Liver (tissue), 9 donors: Measurements from ENCODE around the gene LRP5. TPM values are rescaled to one million over a fixed set of nuclear protein-coding genes. Genes with fewer than 3 reads are reported as not detected.

ENCODE experiments used
- DNase-seq: peaks from one replicate; pipeline ENCODE4 v3.0.0-alpha.2; 2017; ENCODE audit warnings: low spot score
- H3K27ac ChIP-seq, 2 donors: one replicate each; pipeline ENCODE4 v1.7.0; 2013; ENCODE audit warnings: inconsistent platforms in 2 of 2, low read length in 2 of 2, control low read depth in 1 of 2, low read depth in 1 of 2, mild to moderate bottlenecking in 1 of 2
- H3K27me3 ChIP-seq, 4 donors: one replicate each; pipeline versions ENCODE4 v1.6.1 to v1.7.0; 2013; ENCODE audit warnings: low read length in 3 of 4, inconsistent platforms in 1 of 4, mild to moderate bottlenecking in 1 of 4, moderate library complexity in 1 of 4; ENCODE audit not compliant: control insufficient read depth in 4 of 4, insufficient read depth in 4 of 4
- H3K36me3 ChIP-seq, 4 donors: one replicate each; pipeline versions ENCODE4 v1.6.1 to v1.7.0; 2013; ENCODE audit warnings: low read length in 3 of 4, mild to moderate bottlenecking in 3 of 4, low read depth in 1 of 4, moderate library complexity in 1 of 4; ENCODE audit not compliant: control insufficient read depth in 4 of 4, insufficient read depth in 3 of 4
- H3K4me1 ChIP-seq, 4 donors: one replicate each; pipeline versions ENCODE4 v1.6.1 to v1.7.0; 2013; ENCODE audit warnings: low read length in 3 of 4, mild to moderate bottlenecking in 3 of 4, moderate library complexity in 1 of 4; ENCODE audit not compliant: control insufficient read depth in 4 of 4, insufficient read depth in 4 of 4
- H3K4me3 ChIP-seq, 3 donors: one replicate each; pipeline versions ENCODE4 v1.6.1 to v1.7.0; 2013; ENCODE audit warnings: low read length in 3 of 3, control low read depth in 1 of 3, low read depth in 1 of 3, mild to moderate bottlenecking in 1 of 3
- H3K9ac ChIP-seq, 2 donors: one replicate each; pipeline ENCODE4 v1.7.0; 2013; ENCODE audit warnings: low read length in 2 of 2, mild to moderate bottlenecking in 2 of 2, moderate library complexity in 2 of 2, control low read depth in 1 of 2, low read depth in 1 of 2
- H3K9me3 ChIP-seq, 4 donors: one replicate each; pipeline versions ENCODE4 v1.6.1 to v1.7.0; 2013; ENCODE audit warnings: low read length in 3 of 4; ENCODE audit not compliant: control insufficient read depth in 4 of 4
- EGR1 ChIP-seq, 2 donors: IDR thresholded peaks; 2 replicates each; pipeline ENCODE4 v1.6.1; 2016 to 2018; ENCODE audit warnings: antibody characterized with exemption in 2 of 2, low read depth in 2 of 2
- FOXA1 ChIP-seq: IDR thresholded peaks from 2 replicates; pipeline ENCODE4 v1.6.1; 2016; ENCODE audit warnings: antibody characterized with exemption
- FOXA2 ChIP-seq: IDR thresholded peaks from 2 replicates; pipeline ENCODE4 v1.6.1; 2016; ENCODE audit warnings: antibody characterized with exemption
- GABPA ChIP-seq, 2 donors: IDR thresholded peaks in 1 of 2; conservative IDR thresholded peaks in 1 of 2; 2 replicates each; pipeline ENCODE4 v1.6.1; 2016; ENCODE audit warnings: antibody characterized with exemption in 2 of 2, mild to moderate bottlenecking in 1 of 2, moderate library complexity in 1 of 2
- HNF4A ChIP-seq, 2 donors: conservative IDR thresholded peaks; 2 replicates each; pipeline ENCODE4 v1.6.1; 2016; ENCODE audit warnings: antibody characterized with exemption in 2 of 2, mild to moderate bottlenecking in 2 of 2
- HNF4G ChIP-seq: IDR thresholded peaks from 2 replicates; pipeline ENCODE4 v1.6.1; 2016; ENCODE audit warnings: antibody characterized with exemption
- JUND ChIP-seq, 2 donors: IDR thresholded peaks; 2 replicates each; pipeline ENCODE4 v1.6.1; 2016; ENCODE audit warnings: antibody characterized with exemption in 2 of 2
- NR2F2 ChIP-seq: IDR thresholded peaks from 2 replicates; pipeline ENCODE4 v1.6.1; 2016; ENCODE audit warnings: antibody characterized with exemption
- RAD21 ChIP-seq, 2 donors: IDR thresholded peaks; 2 replicates each; pipeline ENCODE4 v1.6.1; 2016; ENCODE audit warnings: antibody characterized with exemption in 2 of 2, mild to moderate bottlenecking in 2 of 2
- RXRA ChIP-seq, 2 donors: IDR thresholded peaks; 2 replicates each; pipeline ENCODE4 v1.6.1; 2017 to 2018; ENCODE audit warnings: antibody characterized with exemption in 2 of 2, mild to moderate bottlenecking in 1 of 2
- SP1 ChIP-seq: IDR thresholded peaks from 2 replicates; pipeline ENCODE4 v1.6.1; 2018; ENCODE audit warnings: antibody characterized with exemption, mild to moderate bottlenecking
- TAF1 ChIP-seq: conservative IDR thresholded peaks from 2 replicates; pipeline ENCODE4 v1.6.1; 2016; ENCODE audit warnings: antibody characterized with exemption, mild to moderate bottlenecking
- YY1 ChIP-seq: IDR thresholded peaks from 2 replicates; pipeline ENCODE4 v1.6.1; 2016; ENCODE audit warnings: antibody characterized with exemption, mild to moderate bottlenecking
- WGBS: extraction: QIAGEN DNeasy Blood & Tissue Kit; methylation state at CpG from one replicate; pipeline ENCODE4 v1.1.7; 2013; 5-methylcytosine and 5-hydroxymethylcytosine counted together
- polyA plus RNA-seq, 2 donors: library from polyadenylated mRNA; stranded (reverse) in 1 of 2; unstranded in 1 of 2; fragments of 200-250 nt in 1 of 2; fragments of >200 nt in 1 of 2; fragmentation: Nextera tagmentation in 1 of 2; extraction: Ambion mirVana in 1 of 2; gene quantifications; one replicate each; pipeline versions ENCODE4 v1.2.1 to v1.2.3, GENCODE V29; 2013 to 2015
- total RNA-seq, 2 donors: library from RNA; depleted of rRNA; stranded (reverse); fragments of >200 nt; gene quantifications; one replicate each; pipeline ENCODE4 v1.2.3, GENCODE V29; 2014
- TF ChIP-seq, protein P1 (sequence below): IDR thresholded peaks from 2 replicates; pipeline ENCODE4 v1.6.1; 2016; ENCODE audit warnings: antibody characterized with exemption
- TF ChIP-seq, protein P2 (sequence below): IDR thresholded peaks from 2 replicates; pipeline ENCODE4 v1.6.1; 2016; ENCODE audit warnings: antibody characterized with exemption
- TF ChIP-seq, protein P3 (sequence below): IDR thresholded peaks from 2 replicates; pipeline ENCODE4 v1.6.1; 2016; ENCODE audit warnings: antibody characterized with exemption
- TF ChIP-seq, protein P4 (sequence below): fragments of 150-350 bp; IDR thresholded peaks from 2 replicates; pipeline ENCODE4 v1.5.1; 2017; ENCODE audit warnings: improper control_type of control experiment, low read depth, low read length; ENCODE audit not compliant: missing input control
- TF ChIP-seq, protein P5 (sequence below): IDR thresholded peaks from 2 replicates; pipeline ENCODE4 v1.6.1; 2016; ENCODE audit warnings: antibody characterized with exemption, mild to moderate bottlenecking
- donor health status: healthy.
- donor health status: healthy.
- donor health status: healthy.
- donor health status: healthy.
- donor health status: healthy.

LRP5 gene
- total and polyA plus RNA-seq, 4 donors = 48.9 to 99.3 (median 71.3) TPM

DNA sequence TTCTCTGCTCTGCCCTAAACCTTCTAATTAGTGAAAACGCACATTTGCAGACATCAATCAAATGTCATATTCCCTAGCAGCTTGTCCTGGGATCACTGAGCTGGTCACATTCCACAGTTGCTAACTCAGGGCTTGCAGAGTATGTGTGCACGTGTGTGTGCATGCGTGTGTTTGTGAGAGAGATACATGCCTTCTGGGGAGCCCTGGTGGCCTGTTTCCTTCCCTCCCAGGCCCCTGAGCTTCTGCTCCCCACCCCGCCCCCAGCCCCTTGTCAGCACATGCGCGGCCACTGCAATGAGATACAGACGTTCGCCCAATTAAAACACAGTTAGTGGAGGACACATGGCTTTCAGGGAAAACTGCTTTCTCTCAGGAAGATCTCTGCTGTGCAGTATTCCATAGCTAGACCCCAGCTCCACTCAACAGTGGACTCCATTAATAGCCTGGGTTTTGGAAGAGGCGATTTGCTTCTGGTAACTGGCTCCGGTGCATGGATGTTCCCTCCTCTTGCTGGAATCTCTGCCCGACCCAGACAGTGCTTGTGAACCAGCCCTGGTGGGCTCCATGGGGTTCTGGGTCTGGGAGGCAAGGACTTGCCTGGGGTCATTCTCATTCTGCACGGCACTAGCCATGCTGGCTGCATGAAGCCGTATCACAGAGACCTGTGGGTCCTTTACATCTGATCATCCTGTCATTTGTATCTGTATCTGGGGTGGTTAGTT is 17.7 kb downstream of the LRP5 start:
- TF ChIP-seq RXRA (IDR thresholded peaks at IDR 0.05) = peak in 1 of 2 donors; percentile 11
- no peak for TF ChIP-seq NR2F2
- H3K9me3 ChIP-seq = no peaks in the 10 kb centered on the region
- peak overlapping the region; percentile 52 to 77 for H3K27ac ChIP-seq
- peak; percentile 32 for DNase-seq
- H3K36me3 ChIP-seq = no peaks in the 10 kb centered on the region
- no peaks in the 10 kb centered on the region for H3K27me3 ChIP-seq
- no peak overlapping the region for H3K4me3 ChIP-seq
- H3K4me1 ChIP-seq = peaks cover 42 to 86% (median 75%) of the 10 kb centered on the region in 4 donors
- peak overlapping the region in 1 of 2 donors; percentile 6 for H3K9ac ChIP-seq
- WGBS = 76% methylated on average over 13 of the region's 13 CpGs

DNA sequence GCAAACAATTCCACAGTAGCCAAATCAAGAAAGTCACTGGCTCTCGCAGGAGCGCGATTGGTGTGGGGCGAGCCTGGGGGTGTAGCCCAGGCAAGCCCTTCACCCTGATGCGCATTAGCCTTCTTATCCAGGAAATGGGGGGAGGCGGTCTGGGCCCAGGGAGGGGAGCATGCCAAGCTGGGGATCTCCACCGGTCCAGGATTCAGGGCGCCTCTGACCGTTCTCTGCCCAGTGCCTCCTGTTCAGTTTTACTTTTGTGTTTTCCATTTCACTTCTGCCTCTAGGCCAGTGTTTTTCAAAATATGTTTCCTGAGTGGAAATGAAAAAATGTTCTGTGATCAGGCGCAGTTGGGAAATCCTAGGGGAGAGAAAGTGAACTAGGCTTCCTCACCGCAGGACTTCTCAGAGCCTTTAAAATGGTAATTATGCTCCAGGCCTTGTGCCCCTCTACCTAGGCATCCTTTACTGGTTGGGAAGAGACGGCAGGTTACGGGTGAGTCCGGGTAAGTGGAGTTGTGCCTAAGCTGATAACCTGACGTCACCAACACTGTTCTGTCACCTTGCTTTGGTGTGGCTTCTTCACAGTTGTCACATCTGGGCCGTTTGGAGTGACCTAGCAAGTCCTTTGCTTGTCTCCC is 18.4 kb downstream of the LRP5 start:
- TF ChIP-seq, protein P1, sequence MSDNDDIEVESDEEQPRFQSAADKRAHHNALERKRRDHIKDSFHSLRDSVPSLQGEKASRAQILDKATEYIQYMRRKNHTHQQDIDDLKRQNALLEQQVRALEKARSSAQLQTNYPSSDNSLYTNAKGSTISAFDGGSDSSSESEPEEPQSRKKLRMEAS = no peak
- TF ChIP-seq HNF4G = no peak
- TF ChIP-seq FOXA2 = no peak
- TF ChIP-seq, protein P2, sequence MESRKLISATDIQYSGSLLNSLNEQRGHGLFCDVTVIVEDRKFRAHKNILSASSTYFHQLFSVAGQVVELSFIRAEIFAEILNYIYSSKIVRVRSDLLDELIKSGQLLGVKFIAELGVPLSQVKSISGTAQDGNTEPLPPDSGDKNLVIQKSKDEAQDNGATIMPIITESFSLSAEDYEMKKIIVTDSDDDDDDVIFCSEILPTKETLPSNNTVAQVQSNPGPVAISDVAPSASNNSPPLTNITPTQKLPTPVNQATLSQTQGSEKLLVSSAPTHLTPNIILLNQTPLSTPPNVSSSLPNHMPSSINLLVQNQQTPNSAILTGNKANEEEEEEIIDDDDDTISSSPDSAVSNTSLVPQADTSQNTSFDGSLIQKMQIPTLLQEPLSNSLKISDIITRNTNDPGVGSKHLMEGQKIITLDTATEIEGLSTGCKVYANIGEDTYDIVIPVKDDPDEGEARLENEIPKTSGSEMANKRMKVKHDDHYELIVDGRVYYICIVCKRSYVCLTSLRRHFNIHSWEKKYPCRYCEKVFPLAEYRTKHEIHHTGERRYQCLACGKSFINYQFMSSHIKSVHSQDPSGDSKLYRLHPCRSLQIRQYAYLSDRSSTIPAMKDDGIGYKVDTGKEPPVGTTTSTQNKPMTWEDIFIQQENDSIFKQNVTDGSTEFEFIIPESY = no peak
- no peak for TF ChIP-seq RAD21 (IDR thresholded peaks at IDR 0.05)
- no peak for TF ChIP-seq FOXA1
- no peak for TF ChIP-seq HNF4A (conservative IDR thresholded peaks at IDR 0.05)
- no peak for TF ChIP-seq JUND (IDR thresholded peaks at IDR 0.05)
- TF ChIP-seq YY1 = no peak
- TF ChIP-seq RXRA (IDR thresholded peaks at IDR 0.05) = no peak
- no peak for TF ChIP-seq EGR1 (IDR thresholded peaks at IDR 0.05; ENCODE audit: low read depth in 2 of 2)
- TF ChIP-seq, protein P3, sequence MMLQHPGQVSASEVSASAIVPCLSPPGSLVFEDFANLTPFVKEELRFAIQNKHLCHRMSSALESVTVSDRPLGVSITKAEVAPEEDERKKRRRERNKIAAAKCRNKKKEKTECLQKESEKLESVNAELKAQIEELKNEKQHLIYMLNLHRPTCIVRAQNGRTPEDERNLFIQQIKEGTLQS = no peak
- no peak for TF ChIP-seq TAF1
- TF ChIP-seq, protein P4, sequence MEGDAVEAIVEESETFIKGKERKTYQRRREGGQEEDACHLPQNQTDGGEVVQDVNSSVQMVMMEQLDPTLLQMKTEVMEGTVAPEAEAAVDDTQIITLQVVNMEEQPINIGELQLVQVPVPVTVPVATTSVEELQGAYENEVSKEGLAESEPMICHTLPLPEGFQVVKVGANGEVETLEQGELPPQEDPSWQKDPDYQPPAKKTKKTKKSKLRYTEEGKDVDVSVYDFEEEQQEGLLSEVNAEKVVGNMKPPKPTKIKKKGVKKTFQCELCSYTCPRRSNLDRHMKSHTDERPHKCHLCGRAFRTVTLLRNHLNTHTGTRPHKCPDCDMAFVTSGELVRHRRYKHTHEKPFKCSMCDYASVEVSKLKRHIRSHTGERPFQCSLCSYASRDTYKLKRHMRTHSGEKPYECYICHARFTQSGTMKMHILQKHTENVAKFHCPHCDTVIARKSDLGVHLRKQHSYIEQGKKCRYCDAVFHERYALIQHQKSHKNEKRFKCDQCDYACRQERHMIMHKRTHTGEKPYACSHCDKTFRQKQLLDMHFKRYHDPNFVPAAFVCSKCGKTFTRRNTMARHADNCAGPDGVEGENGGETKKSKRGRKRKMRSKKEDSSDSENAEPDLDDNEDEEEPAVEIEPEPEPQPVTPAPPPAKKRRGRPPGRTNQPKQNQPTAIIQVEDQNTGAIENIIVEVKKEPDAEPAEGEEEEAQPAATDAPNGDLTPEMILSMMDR = no peak
- TF ChIP-seq, protein P5, sequence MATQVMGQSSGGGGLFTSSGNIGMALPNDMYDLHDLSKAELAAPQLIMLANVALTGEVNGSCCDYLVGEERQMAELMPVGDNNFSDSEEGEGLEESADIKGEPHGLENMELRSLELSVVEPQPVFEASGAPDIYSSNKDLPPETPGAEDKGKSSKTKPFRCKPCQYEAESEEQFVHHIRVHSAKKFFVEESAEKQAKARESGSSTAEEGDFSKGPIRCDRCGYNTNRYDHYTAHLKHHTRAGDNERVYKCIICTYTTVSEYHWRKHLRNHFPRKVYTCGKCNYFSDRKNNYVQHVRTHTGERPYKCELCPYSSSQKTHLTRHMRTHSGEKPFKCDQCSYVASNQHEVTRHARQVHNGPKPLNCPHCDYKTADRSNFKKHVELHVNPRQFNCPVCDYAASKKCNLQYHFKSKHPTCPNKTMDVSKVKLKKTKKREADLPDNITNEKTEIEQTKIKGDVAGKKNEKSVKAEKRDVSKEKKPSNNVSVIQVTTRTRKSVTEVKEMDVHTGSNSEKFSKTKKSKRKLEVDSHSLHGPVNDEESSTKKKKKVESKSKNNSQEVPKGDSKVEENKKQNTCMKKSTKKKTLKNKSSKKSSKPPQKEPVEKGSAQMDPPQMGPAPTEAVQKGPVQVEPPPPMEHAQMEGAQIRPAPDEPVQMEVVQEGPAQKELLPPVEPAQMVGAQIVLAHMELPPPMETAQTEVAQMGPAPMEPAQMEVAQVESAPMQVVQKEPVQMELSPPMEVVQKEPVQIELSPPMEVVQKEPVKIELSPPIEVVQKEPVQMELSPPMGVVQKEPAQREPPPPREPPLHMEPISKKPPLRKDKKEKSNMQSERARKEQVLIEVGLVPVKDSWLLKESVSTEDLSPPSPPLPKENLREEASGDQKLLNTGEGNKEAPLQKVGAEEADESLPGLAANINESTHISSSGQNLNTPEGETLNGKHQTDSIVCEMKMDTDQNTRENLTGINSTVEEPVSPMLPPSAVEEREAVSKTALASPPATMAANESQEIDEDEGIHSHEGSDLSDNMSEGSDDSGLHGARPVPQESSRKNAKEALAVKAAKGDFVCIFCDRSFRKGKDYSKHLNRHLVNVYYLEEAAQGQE = no peak
- TF ChIP-seq NR2F2 = no peak
- TF ChIP-seq GABPA (IDR thresholded peaks at IDR 0.05 in 1 of 2, conservative IDR thresholded peaks at IDR 0.05 in 1 of 2) = no peak
- TF ChIP-seq SP1 = no peak
- Histone ChIP-seq H3K27ac (peak overlapping the region; percentile 52 to 77), H3K9me3 (no peaks in the 10 kb centered on the region), H3K4me1 (peaks cover 39 to 79% (median 70%) of the 10 kb centered on the region in 4 donors), H3K9ac (no peak overlapping the region), H3K36me3 (no peaks in the 10 kb centered on the region), H3K27me3 (no peaks in the 10 kb centered on the region), H3K4me3 (no peak overlapping the region)
- peak; percentile 33 for DNase-seq
- 60% methylated on average over 16 of the region's 16 CpGs for WGBS
